Kidney epithelial cell (primary cell): ENCODE measurements around the gene SLC35F5. TPM values are rescaled to one million over a fixed set of nuclear protein-coding genes. Genes with fewer than 3 reads are reported as not detected.
"Not testable (repeated sequence)": the region's sequence is repeated elsewhere in the genome, so short reads cannot be mapped to it uniquely, and the experiment has no call there.

Experiments used
- DNase-seq: peaks from one replicate; pipeline ENCODE4 v3.0.0-alpha.2; 2010; ENCODE audit warnings: low read depth
- H3K27me3 ChIP-seq: 2 replicates; pipeline ENCODE4 v1.6.0; 2011; ENCODE audit warnings: low read length; ENCODE audit not compliant: control insufficient read depth, insufficient read depth
- H3K36me3 ChIP-seq: 2 replicates; pipeline ENCODE4 v1.5.1; 2011; ENCODE audit warnings: low read length; ENCODE audit not compliant: control insufficient read depth, insufficient read depth
- H3K4me3 ChIP-seq: 2 replicates; pipeline ENCODE4 v1.5.1; 2011; ENCODE audit warnings: low read depth, mild to moderate bottlenecking, control low read depth, low read length
- total RNA-seq: library from RNA; depleted of rRNA; stranded (reverse); fragments of >200 nt; gene quantifications from 2 replicates; pipeline ENCODE4 v1.2.3, GENCODE V29; 2015
- TF ChIP-seq, protein P1 (sequence below): IDR thresholded peaks from 2 replicates; pipeline ENCODE4 v1.5.1; 2011; ENCODE audit warnings: mild to moderate bottlenecking, moderate library complexity, low read length, control low read depth, inconsistent platforms; ENCODE audit not compliant: insufficient read depth, poor library complexity, severe bottlenecking

Gene SLC35F5
- total RNA-seq, 1 donor from 2014 or later, result 61.7 TPM

DNA sequence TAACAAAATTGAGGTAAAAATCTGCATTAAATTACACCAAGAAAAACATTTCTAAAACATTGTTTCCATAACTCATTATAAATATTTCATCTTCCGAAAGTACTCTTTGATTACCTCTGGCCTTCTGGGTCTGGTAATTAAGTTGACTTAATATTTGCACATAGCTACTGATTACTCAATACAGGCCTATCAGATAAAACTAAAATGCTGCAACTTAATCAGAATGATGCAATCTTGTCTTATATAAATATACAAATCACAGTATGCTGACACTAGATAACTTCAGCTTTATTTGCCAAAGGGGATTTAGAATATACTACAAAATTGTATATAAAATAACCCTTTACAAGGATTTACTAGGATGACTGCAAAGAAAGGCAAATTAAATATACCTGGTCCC, 49.3 kb downstream of the SLC35F5 start:
- H3K36me3 ChIP-seq, result no peaks in the 10 kb centered on the region
- TF ChIP-seq, protein P1, sequence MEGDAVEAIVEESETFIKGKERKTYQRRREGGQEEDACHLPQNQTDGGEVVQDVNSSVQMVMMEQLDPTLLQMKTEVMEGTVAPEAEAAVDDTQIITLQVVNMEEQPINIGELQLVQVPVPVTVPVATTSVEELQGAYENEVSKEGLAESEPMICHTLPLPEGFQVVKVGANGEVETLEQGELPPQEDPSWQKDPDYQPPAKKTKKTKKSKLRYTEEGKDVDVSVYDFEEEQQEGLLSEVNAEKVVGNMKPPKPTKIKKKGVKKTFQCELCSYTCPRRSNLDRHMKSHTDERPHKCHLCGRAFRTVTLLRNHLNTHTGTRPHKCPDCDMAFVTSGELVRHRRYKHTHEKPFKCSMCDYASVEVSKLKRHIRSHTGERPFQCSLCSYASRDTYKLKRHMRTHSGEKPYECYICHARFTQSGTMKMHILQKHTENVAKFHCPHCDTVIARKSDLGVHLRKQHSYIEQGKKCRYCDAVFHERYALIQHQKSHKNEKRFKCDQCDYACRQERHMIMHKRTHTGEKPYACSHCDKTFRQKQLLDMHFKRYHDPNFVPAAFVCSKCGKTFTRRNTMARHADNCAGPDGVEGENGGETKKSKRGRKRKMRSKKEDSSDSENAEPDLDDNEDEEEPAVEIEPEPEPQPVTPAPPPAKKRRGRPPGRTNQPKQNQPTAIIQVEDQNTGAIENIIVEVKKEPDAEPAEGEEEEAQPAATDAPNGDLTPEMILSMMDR, result no peak
- H3K27me3 ChIP-seq, result no peaks in the 10 kb centered on the region
- H3K4me3 ChIP-seq, result no peak overlapping the region
- DNase-seq, result no peak

- TF ChIP-seq, protein P1, result no peak
- no peak for DNase-seq
- no peak overlapping the region for H3K4me3 ChIP-seq
- no peaks in the 10 kb centered on the region for H3K27me3 ChIP-seq
- H3K36me3 ChIP-seq, result no peaks in the 10 kb centered on the region
Observed at GRCh38 chr2:113705982-113706523, 50.4 kb downstream of the SLC35F5 start.

DNA sequence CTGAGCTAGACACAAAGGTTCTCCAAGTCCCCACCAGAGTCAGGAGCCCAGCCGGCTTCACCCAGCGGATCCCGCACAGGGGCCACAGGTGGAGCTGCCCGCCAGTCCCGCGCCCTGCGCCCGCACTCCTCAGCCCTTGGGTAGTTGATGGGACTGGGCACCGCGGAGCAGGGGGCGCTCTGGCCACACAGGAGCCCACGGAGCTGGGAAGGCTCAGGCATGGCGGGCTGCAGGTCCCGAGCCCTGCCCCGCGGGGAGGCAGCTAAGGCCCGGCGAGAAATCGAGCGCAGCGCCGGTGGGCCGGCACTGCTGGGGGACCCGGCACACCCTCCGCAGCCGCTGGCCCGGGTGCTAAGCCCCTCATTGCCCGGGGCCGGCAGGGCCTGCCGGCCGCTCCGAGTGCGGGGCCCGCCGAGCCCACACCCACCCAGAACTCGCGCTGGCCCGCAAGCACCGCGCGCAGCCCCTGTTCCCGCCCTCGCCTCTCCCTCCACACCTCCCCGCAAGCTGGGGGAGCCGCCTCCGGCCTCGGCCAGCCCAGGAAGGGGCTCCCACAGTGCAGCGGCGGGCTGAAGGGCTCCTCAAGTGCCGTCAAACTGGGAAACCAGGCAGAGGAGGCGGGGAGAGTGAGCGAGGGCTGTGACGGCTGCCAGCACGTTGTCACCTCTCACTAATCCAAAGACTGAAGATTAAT, 52.0 kb downstream of the SLC35F5 start:
- H3K36me3 ChIP-seq, DNase-seq, H3K27me3 ChIP-seq, H3K4me3 ChIP-seq: not testable (repeated sequence)

DNA sequence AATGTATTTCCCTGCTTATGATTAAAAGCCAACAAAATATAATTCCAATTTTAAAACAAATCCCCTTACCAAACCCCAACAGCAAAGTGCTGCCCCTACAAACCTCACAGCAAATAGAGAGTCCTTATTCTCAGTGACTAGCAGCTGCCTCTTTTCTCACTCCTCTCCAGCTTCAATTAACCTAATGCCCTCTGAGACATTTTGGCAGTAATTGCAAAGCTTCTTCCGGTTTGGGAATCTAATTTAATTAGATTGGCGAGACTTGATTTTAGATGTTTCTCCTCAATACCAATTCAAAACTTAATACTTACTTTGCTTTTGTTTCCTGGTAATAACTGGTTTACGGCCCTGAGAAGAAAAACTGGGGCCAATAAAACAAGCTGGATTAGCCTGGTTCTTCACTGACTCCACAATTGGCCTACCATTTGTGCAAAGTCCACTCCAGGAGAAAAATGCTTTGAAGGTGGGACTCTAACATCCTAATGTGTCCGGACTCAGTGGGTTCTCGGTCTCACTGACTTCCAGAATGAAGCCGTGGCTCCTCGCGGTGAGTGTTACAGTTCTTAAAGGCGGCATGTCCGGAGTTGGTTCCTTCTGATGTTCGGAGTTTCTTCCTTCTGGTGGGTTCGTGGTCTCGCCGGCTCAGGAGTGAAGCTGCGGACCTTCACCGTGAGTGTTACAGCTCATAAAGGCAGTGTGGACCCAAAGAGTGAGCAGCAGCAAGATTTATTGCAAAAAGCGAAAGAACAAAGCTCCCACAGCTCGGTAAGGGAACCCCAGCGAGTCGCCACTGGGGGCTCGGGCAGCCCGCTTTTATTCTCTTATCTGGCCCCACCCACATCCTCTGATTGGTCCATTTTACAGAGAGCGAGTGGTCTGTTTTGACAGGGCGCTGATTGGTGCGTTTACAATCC, 52.8 kb downstream of the SLC35F5 start:
- no peak overlapping the region for H3K4me3 ChIP-seq
- DNase-seq, result no peak
- TF ChIP-seq, protein P1, result no peak
- no peaks in the 10 kb centered on the region for H3K27me3 ChIP-seq
- H3K36me3 ChIP-seq, result no peaks in the 10 kb centered on the region

GRCh38 chr2:113700186-113700841, 56.1 kb downstream of the SLC35F5 start:
- H3K36me3 ChIP-seq, result no peaks in the 10 kb centered on the region
- H3K4me3 ChIP-seq, result no peak overlapping the region
- H3K27me3 ChIP-seq, result no peaks in the 10 kb centered on the region
- TF ChIP-seq, protein P1, result no peak
- DNase-seq, result no peak
